Measurements from ENCODE around the gene MFAP4. TPM values are rescaled to one million over a fixed set of nuclear protein-coding genes. Genes with fewer than 3 reads are reported as not detected.
"Not testable (repeated sequence)": the region's sequence is repeated elsewhere in the genome, so short reads cannot be mapped to it uniquely, and the experiment has no call there.

The MFAP4 gene
- total RNA-seq, 4 donors from 2014 or later: 79.0 to 170 (median 111) TPM

- ATAC-seq (ENCODE audit: low FRiP score): no peak
- TF ChIP-seq CTCF (IDR thresholded peaks at IDR 0.05): no peak
These were observed 26.2 kb downstream of the MFAP4 start for GRCh38 chr17:19360772-19361171.

GRCh38 chr17:19359856-19360255, 27.1 kb downstream of the MFAP4 start:
- TF ChIP-seq CTCF (IDR thresholded peaks at IDR 0.05): no peak
- no peak for ATAC-seq (ENCODE audit: low FRiP score)
- no peak for DNase-seq (ENCODE audit: low spot score)

More at GRCh38 chr17:19360772-19361171, 26.2 kb downstream of the MFAP4 start:
- DNase-seq (ENCODE audit: low spot score): no peak

GRCh38 chr17:19359151-19359550, 27.8 kb downstream of the MFAP4 start:
- DNase-seq (ENCODE audit: low spot score) (no peak), ATAC-seq (ENCODE audit: low FRiP score) (no peak)
- TF ChIP-seq CTCF (IDR thresholded peaks at IDR 0.05): no peak

- no peak for TF ChIP-seq CTCF (IDR thresholded peaks at IDR 0.05)
- no peak for DNase-seq (ENCODE audit: low spot score)
These were observed 29.2 kb downstream of the MFAP4 start for GRCh38 chr17:19357761-19358160.

GRCh38 chr17:19357351-19357750, 29.6 kb downstream of the MFAP4 start:
- no peak for TF ChIP-seq CTCF (IDR thresholded peaks at IDR 0.05)
- ATAC-seq (ENCODE audit: low FRiP score) (no peak), DNase-seq (ENCODE audit: low spot score) (no peak)

More at GRCh38 chr17:19357761-19358160, 29.2 kb downstream of the MFAP4 start:
- ATAC-seq (ENCODE audit: low FRiP score): no peak

GRCh38 chr17:19354748-19355147, 32.2 kb downstream of the MFAP4 start:
- no peak for ATAC-seq (ENCODE audit: low FRiP score)
- TF ChIP-seq CTCF (IDR thresholded peaks at IDR 0.05): no peak
- DNase-seq (ENCODE audit: low spot score): no peak

GRCh38 chr17:19353401-19353800, 33.6 kb downstream of the MFAP4 start:
- not testable (repeated sequence) for ATAC-seq (ENCODE audit: low FRiP score); DNase-seq (ENCODE audit: low spot score)

- ATAC-seq (ENCODE audit: low FRiP score) (no peak), DNase-seq (ENCODE audit: low spot score) (no peak)
- TF ChIP-seq CTCF (IDR thresholded peaks at IDR 0.05): no peak
These were observed 38.2 kb downstream of the MFAP4 start for GRCh38 chr17:19348806-19349205.
